A549 (cell line): ENCODE data around the gene SPSB4. TPM values are rescaled to one million over a fixed set of nuclear protein-coding genes. Genes with fewer than 3 reads are reported as not detected.

Experiments used
- ATAC-seq, 2 experiments: fragments of 200-7000 bp in 1 of 2; fragments of >200 bp in 1 of 2; cut with Nextera tagmentation in 1 of 2; cut with Tn5 transposase in 1 of 2; 3 replicates each; pipeline versions ENCODE4 v1.8.0 to v1.9.1; 2018 to 2020; ENCODE audit warnings: mild to moderate bottlenecking in 1 of 2, moderate library complexity in 1 of 2
- CTCF ChIA-PET: fragments of 300-600 bp; sonication (Branson Sonifier 250); formaldehyde crosslinking; extraction: SDS; loops from one replicate; lab custom pipeline; 2021; ENCODE audit warnings: antibody characterized with exemption, inconsistent platforms; lab: Yijun Ruan, JAX
- POLR2A ChIA-PET: fragments of 350-600 bp; formaldehyde crosslinking; extraction: SDS; loops from one replicate; lab custom pipeline; 2021; ENCODE audit warnings: antibody characterized with exemption, inconsistent platforms; lab: Yijun Ruan, JAX
- DNase-seq, 2 experiments: peaks; one replicate each; pipeline versions ENCODE4 v3.0.0 to v3.0.0-alpha.2; 2011 to 2016; ENCODE audit warnings: low read depth in 1 of 2, low spot score in 1 of 2
- FAIRE-seq: peaks from 2 replicates; lab custom pipeline; 2011; peaks lifted over from hg19 to GRCh38; lab: Jason Lieb, UNC
- H3K27ac ChIP-seq, 2 experiments: fragments of >200 bp; sonication (Bioruptor Twin); formaldehyde crosslinking; 3 replicates each; pipeline ENCODE4 v1.5.1; 2016 to 2017
- H3K4me1 ChIP-seq: fragments of >200 bp; sonication (Bioruptor Twin); formaldehyde crosslinking; 3 replicates; pipeline ENCODE4 v1.6.1; 2016
- H3K4me2 ChIP-seq: fragments of >200 bp; sonication (Bioruptor Twin); formaldehyde crosslinking; 3 replicates; pipeline ENCODE4 v1.6.1; 2016
- H3K4me3 ChIP-seq: fragments of >200 bp; sonication (Bioruptor Twin); formaldehyde crosslinking; 3 replicates; pipeline ENCODE4 v1.5.1; 2016
- H3K9me3 ChIP-seq: fragments of >200 bp; sonication (Bioruptor Twin); formaldehyde crosslinking; 3 replicates; pipeline ENCODE4 v1.6.1; 2016
- CEBPB ChIP-seq, 2 experiments: fragments of >200 bp in 1 of 2; sonication (Bioruptor Twin) in 1 of 2; formaldehyde crosslinking in 1 of 2; IDR thresholded peaks; 2 replicates each; pipeline ENCODE4 v1.6.1; 2012 to 2016
- ELK1 ChIP-seq: fragments of 150-350 bp; IDR thresholded peaks from 2 replicates; pipeline ENCODE4 v1.6.1; 2014; ENCODE audit warnings: low read depth, mild to moderate bottlenecking, low read length
- EP300 ChIP-seq, 2 experiments: fragments of >200 bp; sonication (Bioruptor Twin); formaldehyde crosslinking; IDR thresholded peaks; 2 replicates in 1 of 2; 3 replicates in 1 of 2; pipeline ENCODE4 v1.6.1; 2016 to 2017
- GATA3 ChIP-seq: IDR thresholded peaks from 2 replicates; pipeline ENCODE4 v1.6.1; 2012; ENCODE audit warnings: borderline replicate concordance
- HES2 ChIP-seq: fragments of >200 bp; sonication (Bioruptor Twin); formaldehyde crosslinking; IDR thresholded peaks from 2 replicates; pipeline ENCODE4 v1.6.1; 2016
- JUN ChIP-seq, 2 experiments: fragments of >200 bp; sonication (Bioruptor Twin); formaldehyde crosslinking; IDR thresholded peaks; 2 replicates in 1 of 2; 3 replicates in 1 of 2; pipeline ENCODE4 v1.6.1; 2016 to 2017
- MAZ ChIP-seq: fragments of 150-350 bp; IDR thresholded peaks from 2 replicates; pipeline ENCODE4 v1.6.1; 2014; ENCODE audit warnings: antibody characterized with exemption, low read depth, low read length, borderline replicate concordance
- NPAS2 ChIP-seq: fragments of 250-450 bp; sonication (Bioruptor Pico); IDR thresholded peaks from 2 replicates; pipeline ENCODE4 v1.8.0; 2022; ENCODE audit warnings: mild to moderate bottlenecking, moderate library complexity, borderline replicate concordance
- REST ChIP-seq: fragments of 200-600 bp; sonication (generic); IDR thresholded peaks from 2 replicates; pipeline ENCODE4 v1.6.1; 2016; ENCODE audit warnings: antibody characterized with exemption, mild to moderate bottlenecking, moderate library complexity
- RFX5 ChIP-seq: fragments of 450-650 bp; IDR thresholded peaks from 2 replicates; pipeline ENCODE4 v1.7.1; 2014; ENCODE audit warnings: antibody characterized with exemption, mild to moderate bottlenecking, moderate library complexity
- USF2 ChIP-seq: fragments of 450-650 bp; IDR thresholded peaks from 2 replicates; pipeline ENCODE4 v1.6.1; 2014; ENCODE audit warnings: antibody characterized with exemption
- ZFP36 ChIP-seq: fragments of 450-650 bp; IDR thresholded peaks from 2 replicates; pipeline ENCODE4 v1.6.1; 2014; ENCODE audit warnings: borderline replicate concordance; ENCODE audit not compliant: partially characterized antibody
- ZNF302 ChIP-seq: fragments of 250-450 bp; sonication (Bioruptor Pico); IDR thresholded peaks from 2 replicates; pipeline ENCODE4 v1.9.0; 2021; ENCODE audit warnings: inconsistent platforms, mild to moderate bottlenecking, moderate library complexity
- WGBS: methylation state at CpG from one replicate; pipeline ENCODE4 v1.1.6; 2017; ENCODE audit errors: missing lambda C conversion rate; 5-methylcytosine and 5-hydroxymethylcytosine counted together
- polyA plus RNA-seq, 4 experiments: library from polyadenylated mRNA; depleted of rRNA in 3 of 4; stranded (reverse); fragments of >200 nt; fragmentation: RNase III in 1 of 4; extraction: RNeasy Plus Mini Kit Qiagen cat#74134 plus additional on column Dnase treatment in 1 of 4; gene quantifications; 2 replicates in 3 of 4; 3 replicates in 1 of 4; pipeline ENCODE4 v1.2.3, GENCODE V29; 2011 to 2017

Gene SPSB4
- polyA plus RNA-seq, 2 of the 4 experiments (the other 2 are of a cell fraction): 0.03 to 0.04 TPM

- WGBS: 10% methylated on average over 3 of the region's 6 CpGs
- Histone ChIP-seq H3K9me3 (no peaks in the 10 kb centered on the region), H3K4me3 (no peak overlapping the region), H3K4me1 (no peaks in the 10 kb centered on the region), H3K27ac (no peak overlapping the region), H3K4me2 (no peak overlapping the region)
- FAIRE-seq: no peak
- CTCF ChIA-PET: interaction anchor here (0.6 kb wide), 1 partner anchor 619 kb away, joined by 6 read pairs; no protein-coding TSS in a partner anchor
- ATAC-seq: no peak
- DNase-seq: no peak
- POLR2A ChIA-PET: interaction anchor here (0.5 kb wide), 1 partner anchor 1364 kb away, joined by 8 read pairs; no protein-coding TSS in a partner anchor
- TF ChIP-seq GATA3: no peak
- TF ChIP-seq EP300 (IDR thresholded peaks at IDR 0.05): no peak
- TF ChIP-seq USF2: no peak
- no peak for TF ChIP-seq REST
Observed at GRCh38 chr3:141064255-141064926, 13.2 kb downstream of the SPSB4 start.

GRCh38 chr3:141065258-141065657, 14.1 kb downstream of the SPSB4 start:
- ChIA-PET POLR2A (no interaction called here), CTCF (no interaction called here)
- no peaks in the 10 kb centered on the region for H3K9me3 ChIP-seq
- no peak overlapping the region for H3K27ac ChIP-seq
- no peak overlapping the region for H3K4me2 ChIP-seq
- no peak overlapping the region for H3K4me3 ChIP-seq
- 31% methylated on average over 4 of the region's 4 CpGs for WGBS
- no peak for DNase-seq
- no peaks in the 10 kb centered on the region for H3K4me1 ChIP-seq
- ATAC-seq: no peak
- TF ChIP-seq ZNF302 (CRISPR knock-in tag) (no peak), RFX5 (no peak), HES2 (no peak), ZFP36 (no peak), NPAS2 (CRISPR knock-in tag) (no peak), MAZ (no peak), ELK1 (no peak), REST (no peak), CEBPB (IDR thresholded peaks at IDR 0.05) (no peak), JUN (IDR thresholded peaks at IDR 0.05) (no peak)
- no peak for FAIRE-seq
